Mesothelial cell of epicardium (in vitro differentiated cells): ENCODE results near the gene SNRK. TPM values are rescaled to one million over a fixed set of nuclear protein-coding genes. Genes with fewer than 3 reads are reported as not detected.

Experiments
- DNase-seq, 2 experiments: peaks; one replicate each; pipeline ENCODE4 v3.0.0; 2021; ENCODE audit warnings: low spot score in 2 of 2; ENCODE audit not compliant: unreplicated experiment in 2 of 2
- H3K27ac Mint-ChIP-seq: 2 replicates; pipeline ENCODE4 v1.8.0; 2021; ENCODE audit warnings: mixed read lengths
- H3K27me3 Mint-ChIP-seq: 2 replicates; pipeline ENCODE4 v1.8.0; 2021; ENCODE audit warnings: low read depth, mixed read lengths
- H3K36me3 Mint-ChIP-seq: 2 replicates; pipeline ENCODE4 v1.8.0; 2021; ENCODE audit warnings: mixed read lengths
- H3K4me1 Mint-ChIP-seq: 2 replicates; pipeline ENCODE4 v1.8.0; 2021; ENCODE audit warnings: mixed read lengths
- H3K4me3 Mint-ChIP-seq: 2 replicates; pipeline ENCODE4 v1.8.0; 2021; ENCODE audit warnings: mild to moderate bottlenecking, moderate library complexity, mixed read lengths
- H3K9me3 Mint-ChIP-seq: 2 replicates; pipeline ENCODE4 v1.8.0; 2021; ENCODE audit warnings: mixed read lengths
- CTCF ChIP-seq: fragments of 200-600 bp; sonication (generic); IDR thresholded peaks from one replicate; pipeline ENCODE4 v1.5.0; 2021; ENCODE audit warnings: antibody characterized with exemption; ENCODE audit not compliant: unreplicated experiment
- total RNA-seq: library from RNA; stranded (reverse); gene quantifications from 3 replicates; pipeline ENCODE4 v1.2.1, GENCODE V29; 2021

The SNRK gene
- total RNA-seq, 1 donor from 2014 or later: 19.3 TPM

- no peak overlapping the region for H3K27ac Mint-ChIP-seq
- no peak overlapping the region for H3K4me3 Mint-ChIP-seq
- DNase-seq: no peak
- H3K36me3 Mint-ChIP-seq: peaks cover 10% of the 10 kb centered on the region
- peaks cover 20% of the 10 kb centered on the region for H3K9me3 Mint-ChIP-seq
- no peaks in the 10 kb centered on the region for H3K27me3 Mint-ChIP-seq
- no peak for TF ChIP-seq CTCF
- H3K4me1 Mint-ChIP-seq: no peaks in the 10 kb centered on the region
These were observed 101.8 kb downstream of the SNRK start for GRCh38 chr3:43388175-43388574.

DNA sequence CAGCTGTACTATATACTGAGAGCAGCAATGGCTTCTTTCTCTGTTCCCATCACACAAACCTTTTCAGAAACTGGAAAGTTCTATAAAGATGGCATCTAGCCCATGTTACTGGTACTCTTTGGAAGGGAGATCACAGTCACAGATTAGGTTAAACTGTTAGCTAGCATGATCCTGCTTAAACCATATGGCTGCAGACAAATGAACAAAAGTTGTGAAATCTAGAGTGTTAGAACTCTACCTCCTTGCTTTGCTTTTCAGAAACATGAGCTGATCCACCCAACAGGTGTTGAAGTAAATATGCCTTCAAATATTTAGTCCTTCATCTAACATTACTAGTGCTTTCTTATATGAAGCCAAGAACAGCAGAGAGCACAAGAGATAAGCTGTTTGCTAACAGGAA is 102.6 kb downstream of the SNRK start:
- no peaks in the 10 kb centered on the region for H3K27me3 Mint-ChIP-seq
- no peak overlapping the region for H3K4me3 Mint-ChIP-seq
- H3K27ac Mint-ChIP-seq: no peak overlapping the region
- no peaks in the 10 kb centered on the region for H3K4me1 Mint-ChIP-seq
- TF ChIP-seq CTCF: no peak
- DNase-seq: no peak
- H3K36me3 Mint-ChIP-seq: peaks cover 10% of the 10 kb centered on the region
- H3K9me3 Mint-ChIP-seq: peaks cover 15% of the 10 kb centered on the region

DNA sequence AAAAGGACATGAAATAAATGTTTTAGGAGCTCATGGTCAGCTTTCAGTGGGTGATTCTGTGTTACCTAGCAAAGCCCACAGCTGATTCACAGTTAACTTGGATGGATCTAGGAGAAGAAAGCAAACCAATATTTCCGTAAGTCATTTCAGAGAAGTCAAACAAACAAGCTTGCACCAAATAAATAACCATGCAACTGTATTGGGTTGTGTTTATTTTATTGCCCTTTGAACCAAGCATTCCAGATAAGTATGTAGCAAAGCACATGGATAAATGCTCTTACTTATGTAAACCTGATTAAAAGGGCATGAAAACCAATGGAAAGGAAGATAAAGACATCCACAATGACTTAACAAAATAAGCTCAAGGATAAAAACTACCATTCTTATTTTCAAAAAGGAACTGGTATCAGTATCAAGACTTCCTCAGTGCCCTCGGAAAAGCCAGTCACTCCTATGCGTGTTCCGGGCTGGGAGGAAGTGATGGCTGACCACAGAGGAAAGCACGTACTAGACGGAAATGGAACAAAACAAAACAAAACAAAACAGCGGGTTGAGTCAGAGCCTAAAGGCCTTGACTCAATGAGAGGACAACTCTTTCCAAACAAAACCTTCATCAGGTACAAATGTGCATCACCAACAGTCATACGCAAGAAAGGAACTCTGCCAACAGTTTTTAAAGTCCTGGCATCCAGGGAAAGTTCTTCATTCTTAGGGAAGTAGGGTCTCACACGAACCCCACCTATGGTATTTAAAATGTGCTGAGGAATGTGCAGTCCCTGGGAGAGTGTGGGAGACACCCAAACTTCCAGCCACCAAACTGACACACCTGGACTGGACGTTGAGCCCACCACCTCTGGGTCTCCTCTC is 103.3 kb downstream of the SNRK start:
- no peak overlapping the region for H3K4me3 Mint-ChIP-seq
- H3K27ac Mint-ChIP-seq: no peak overlapping the region
- peaks cover 8% of the 10 kb centered on the region for H3K36me3 Mint-ChIP-seq
- no peak for DNase-seq
- H3K9me3 Mint-ChIP-seq: peaks cover 9% of the 10 kb centered on the region
- no peaks in the 10 kb centered on the region for H3K27me3 Mint-ChIP-seq
- H3K4me1 Mint-ChIP-seq: no peaks in the 10 kb centered on the region
- no peak for TF ChIP-seq CTCF

- Mint-ChIP-seq H3K4me3 (no peak overlapping the region), H3K27ac (no peak overlapping the region), H3K27me3 (no peaks in the 10 kb centered on the region), H3K4me1 (no peaks in the 10 kb centered on the region), H3K36me3 (peaks cover 2% of the 10 kb centered on the region), H3K9me3 (peaks cover 3% of the 10 kb centered on the region)
- TF ChIP-seq CTCF: no peak
- DNase-seq: no peak
These were observed 103.9 kb downstream of the SNRK start for GRCh38 chr3:43390255-43390588.

DNA sequence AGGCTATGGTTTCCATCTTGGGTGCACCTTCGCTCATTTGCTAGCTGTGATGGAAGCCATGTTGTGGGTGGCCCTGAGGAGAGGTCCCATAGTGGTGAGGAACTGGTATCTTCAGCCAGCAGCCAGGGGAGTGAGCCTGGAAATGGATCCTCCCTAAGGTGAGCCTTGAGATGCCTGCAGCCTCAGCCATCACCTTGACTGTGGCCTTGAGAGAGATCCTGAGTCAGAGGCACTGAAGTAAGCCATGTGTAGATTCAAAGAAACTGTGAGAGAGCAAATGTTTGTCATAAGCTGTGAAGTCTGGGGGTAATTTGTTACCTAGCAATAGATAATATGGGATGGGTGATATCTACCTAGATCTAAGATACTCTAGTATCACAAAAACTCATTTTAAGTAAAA is 105.3 kb downstream of the SNRK start:
- Mint-ChIP-seq H3K27ac (no peak overlapping the region), H3K4me3 (no peak overlapping the region), H3K27me3 (no peaks in the 10 kb centered on the region), H3K36me3 (no peaks in the 10 kb centered on the region), H3K4me1 (no peaks in the 10 kb centered on the region), H3K9me3 (no peaks in the 10 kb centered on the region)
- no peak for TF ChIP-seq CTCF
- no peak for DNase-seq
